HepG2 (cell line): ENCODE data around the gene NAE1. TPM values are rescaled to one million over a fixed set of nuclear protein-coding genes. Genes with fewer than 3 reads are reported as not detected.
A peak's percentile ranks its signal among the peaks of the same experiment; 100 is the strongest.

Source experiments
- ATRX ChIP-seq: sonication (generic); formaldehyde crosslinking; IDR thresholded peaks from 2 replicates; pipeline ENCODE4 v1.4.0; 2020; ENCODE audit warnings: missing genetic modification reagents, borderline replicate concordance
- BRD4 ChIP-seq: sonication (generic); formaldehyde crosslinking; IDR thresholded peaks from 2 replicates; pipeline ENCODE4 v1.4.0; 2020; ENCODE audit warnings: missing genetic modification reagents
- ETV6 ChIP-seq: sonication (generic); formaldehyde crosslinking; conservative IDR thresholded peaks from 2 replicates; pipeline ENCODE4 v1.4.0; 2020; ENCODE audit warnings: missing genetic modification reagents
- HMG20B ChIP-seq: conservative IDR thresholded peaks from 2 replicates; pipeline ENCODE4 v1.6.1; 2016; ENCODE audit warnings: missing genetic modification reagents, missing compliant biosample characterization
- MEIS2 ChIP-seq: sonication (generic); formaldehyde crosslinking; IDR thresholded peaks from 2 replicates; pipeline ENCODE4 v1.9.0; 2021; ENCODE audit warnings: mild to moderate bottlenecking, missing genetic modification reagents
- NFYC ChIP-seq: IDR thresholded peaks from 2 replicates; pipeline ENCODE4 v1.6.1; 2016; ENCODE audit warnings: missing genetic modification reagents, missing compliant biosample characterization
- NR2F1 ChIP-seq, 2 experiments: fragments of 450-650 bp in 1 of 2; formaldehyde crosslinking in 1 of 2; IDR thresholded peaks; 2 replicates each; pipeline versions ENCODE4 v1.5.0 to v1.6.1; 2016 to 2020; ENCODE audit warnings: mild to moderate bottlenecking in 1 of 2, missing compliant biosample characterization in 1 of 2, missing genetic modification reagents in 1 of 2, moderate library complexity in 1 of 2
- NR2F6 ChIP-seq, 2 experiments: IDR thresholded peaks; 2 replicates each; pipeline ENCODE4 v1.6.1; 2016; ENCODE audit warnings: antibody characterized with exemption in 1 of 2, mild to moderate bottlenecking in 1 of 2
- PBX3 ChIP-seq: sonication (generic); formaldehyde crosslinking; IDR thresholded peaks from 2 replicates; pipeline ENCODE4 v1.8.1; 2023; ENCODE audit warnings: missing genetic modification reagents, inconsistent platforms, borderline replicate concordance
- POLR2G ChIP-seq: fragments of 200-400 bp; formaldehyde crosslinking; IDR thresholded peaks from 2 replicates; pipeline ENCODE4 v1.6.1; 2018; ENCODE audit warnings: mild to moderate bottlenecking, low read depth, low read length, moderate library complexity
- RARA ChIP-seq: IDR thresholded peaks from 2 replicates; pipeline ENCODE4 v1.6.1; 2016; ENCODE audit warnings: missing genetic modification reagents, missing compliant biosample characterization
- SMC3 ChIP-seq: IDR thresholded peaks from 2 replicates; pipeline ENCODE4 v1.6.1; 2011; ENCODE audit warnings: low read length, improper control_type of control experiment
- THAP9 ChIP-seq: sonication (generic); formaldehyde crosslinking; IDR thresholded peaks from 2 replicates; pipeline ENCODE4; 2020; ENCODE audit warnings: missing genetic modification reagents, mild to moderate bottlenecking, borderline replicate concordance
- ZNF253 ChIP-seq: sonication (generic); formaldehyde crosslinking; IDR thresholded peaks from 2 replicates; pipeline ENCODE4 v1.8.0; 2022; ENCODE audit warnings: mild to moderate bottlenecking, missing genetic modification reagents, borderline replicate concordance
- ZNF441 ChIP-seq: sonication (generic); formaldehyde crosslinking; IDR thresholded peaks from 2 replicates; pipeline ENCODE4 v1.7.0; 2021; ENCODE audit warnings: missing genetic modification reagents, borderline replicate concordance
- ZNF839 ChIP-seq: sonication (generic); formaldehyde crosslinking; IDR thresholded peaks from 2 replicates; pipeline ENCODE4 v1.4.0; 2020; ENCODE audit warnings: missing genetic modification reagents, mild to moderate bottlenecking, borderline replicate concordance
- polyA plus RNA-seq, 8 experiments: library from polyadenylated mRNA; depleted of rRNA in 3 of 8; stranded (reverse) in 7 of 8; unstranded in 1 of 8; fragments of >200 nt; fragmentation: Illumina TruSeq in 4 of 8; extraction: Trizol in 4 of 8; gene quantifications; 2 replicates each; pipeline versions ENCODE4 v1.2.1 to v1.2.3, GENCODE V29; 2011 to 2016; ENCODE audit warnings: low read depth in 4 of 8, missing spikeins in 1 of 8, mixed read lengths in 1 of 8; ENCODE audit not compliant: insufficient read depth in 1 of 8
- total RNA-seq, 5 experiments: library from RNA; depleted of rRNA; stranded (reverse); fragments of >200 nt; fragmentation: Illumina TruSeq; extraction: Trizol; gene quantifications; 2 replicates each; pipeline ENCODE4 v1.2.3, GENCODE V29; 2016; ENCODE audit warnings: low read depth in 1 of 5
- TF ChIP-seq, protein P1 (sequence below): sonication (generic); formaldehyde crosslinking; IDR thresholded peaks from 2 replicates; pipeline ENCODE4 v1.5.1; 2020; ENCODE audit warnings: missing genetic modification reagents, mild to moderate bottlenecking, borderline replicate concordance
- TF ChIP-seq, protein P2 (sequence below), 2 experiments: fragments of 450-650 bp in 1 of 2; sonication (generic) in 1 of 2; formaldehyde crosslinking; IDR thresholded peaks; 2 replicates each; pipeline versions ENCODE4 v1.5.0 to v1.8.0; 2020 to 2022; ENCODE audit warnings: mild to moderate bottlenecking in 1 of 2, missing genetic modification reagents in 1 of 2
- TF ChIP-seq, protein P3 (sequence below): IDR thresholded peaks from 2 replicates; pipeline ENCODE4 v1.6.1; 2018; ENCODE audit warnings: missing genetic modification reagents, mild to moderate bottlenecking, missing compliant biosample characterization
- TF ChIP-seq, protein P4 (sequence below): sonication (generic); formaldehyde crosslinking; IDR thresholded peaks from 2 replicates; pipeline ENCODE4 v1.5.0; 2020; ENCODE audit warnings: missing genetic modification reagents

NAE1 gene
- total and polyA plus RNA-seq, 2 of the 13 experiments (the other 11 are each of a cell fraction or from before 2014, with no cell fraction given), result 95.7 to 206 TPM

- TF ChIP-seq ATRX (CRISPR knock-in tag) (no peak), NR2F1 (CRISPR knock-in tag; IDR thresholded peaks at IDR 0.05) (peak in 1 of 2 experiments; percentile 20; a peak in 1 of 4 replicates), MEIS2 (CRISPR knock-in tag) (peak; percentile 93), ETV6 (CRISPR knock-in tag) (peak; percentile 64; the same call in 1 of the 2 replicates), NFYC (CRISPR knock-in tag) (peak; percentile 24; the same call in 1 of the 2 replicates), NR2F6 (IDR thresholded peaks at IDR 0.05) (no peak), NR2F6 (CRISPR knock-in tag; IDR thresholded peaks at IDR 0.05) (peak; percentile 45; the same call in 1 of the 2 replicates), HMG20B (CRISPR knock-in tag) (no peak), SMC3 (peak; percentile 6; the same call in 1 of the 2 replicates), BRD4 (CRISPR knock-in tag) (peak; percentile 98), RARA (CRISPR knock-in tag) (0 out of 2 replicates have a peak, but pooled peaks have one; percentile 9), ZNF441 (peak; percentile 92), PBX3 (CRISPR knock-in tag) (peak; percentile 97), THAP9 (no peak), ZNF253 (CRISPR knock-in tag) (peak; percentile 53; the same call in 1 of the 2 replicates), ZNF839 (peak; percentile 36; the same call in 1 of the 2 replicates), POLR2G (peak; percentile 98)
- TF ChIP-seq, protein P1, sequence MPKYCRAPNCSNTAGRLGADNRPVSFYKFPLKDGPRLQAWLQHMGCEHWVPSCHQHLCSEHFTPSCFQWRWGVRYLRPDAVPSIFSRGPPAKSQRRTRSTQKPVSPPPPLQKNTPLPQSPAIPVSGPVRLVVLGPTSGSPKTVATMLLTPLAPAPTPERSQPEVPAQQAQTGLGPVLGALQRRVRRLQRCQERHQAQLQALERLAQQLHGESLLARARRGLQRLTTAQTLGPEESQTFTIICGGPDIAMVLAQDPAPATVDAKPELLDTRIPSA, result peak; percentile 82
- TF ChIP-seq, protein P2, sequence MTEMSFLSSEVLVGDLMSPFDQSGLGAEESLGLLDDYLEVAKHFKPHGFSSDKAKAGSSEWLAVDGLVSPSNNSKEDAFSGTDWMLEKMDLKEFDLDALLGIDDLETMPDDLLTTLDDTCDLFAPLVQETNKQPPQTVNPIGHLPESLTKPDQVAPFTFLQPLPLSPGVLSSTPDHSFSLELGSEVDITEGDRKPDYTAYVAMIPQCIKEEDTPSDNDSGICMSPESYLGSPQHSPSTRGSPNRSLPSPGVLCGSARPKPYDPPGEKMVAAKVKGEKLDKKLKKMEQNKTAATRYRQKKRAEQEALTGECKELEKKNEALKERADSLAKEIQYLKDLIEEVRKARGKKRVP (CRISPR knock-in tag; IDR thresholded peaks at IDR 0.05), result no peak
- TF ChIP-seq, protein P3, sequence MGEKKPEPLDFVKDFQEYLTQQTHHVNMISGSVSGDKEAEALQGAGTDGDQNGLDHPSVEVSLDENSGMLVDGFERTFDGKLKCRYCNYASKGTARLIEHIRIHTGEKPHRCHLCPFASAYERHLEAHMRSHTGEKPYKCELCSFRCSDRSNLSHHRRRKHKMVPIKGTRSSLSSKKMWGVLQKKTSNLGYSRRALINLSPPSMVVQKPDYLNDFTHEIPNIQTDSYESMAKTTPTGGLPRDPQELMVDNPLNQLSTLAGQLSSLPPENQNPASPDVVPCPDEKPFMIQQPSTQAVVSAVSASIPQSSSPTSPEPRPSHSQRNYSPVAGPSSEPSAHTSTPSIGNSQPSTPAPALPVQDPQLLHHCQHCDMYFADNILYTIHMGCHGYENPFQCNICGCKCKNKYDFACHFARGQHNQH (CRISPR knock-in tag), result peak; percentile 80; the same call in 1 of the 2 replicates
- TF ChIP-seq, protein P4, sequence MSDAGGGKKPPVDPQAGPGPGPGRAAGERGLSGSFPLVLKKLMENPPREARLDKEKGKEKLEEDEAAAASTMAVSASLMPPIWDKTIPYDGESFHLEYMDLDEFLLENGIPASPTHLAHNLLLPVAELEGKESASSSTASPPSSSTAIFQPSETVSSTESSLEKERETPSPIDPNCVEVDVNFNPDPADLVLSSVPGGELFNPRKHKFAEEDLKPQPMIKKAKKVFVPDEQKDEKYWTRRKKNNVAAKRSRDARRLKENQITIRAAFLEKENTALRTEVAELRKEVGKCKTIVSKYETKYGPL (CRISPR knock-in tag), result 0 out of 2 replicates have a peak, but pooled peaks have one; percentile 29
Measured at GRCh38 chr16:66830422-66831404, at the start of gene NAE1 (continued).
